ENCODE data around the gene SBK3. TPM values are rescaled to one million over a fixed set of nuclear protein-coding genes. Genes with fewer than 3 reads are reported as not detected.

Gene SBK3
- total RNA-seq, 1 experiment from 2014 or later = 4.0 TPM

GRCh38 chr19:55590617-55591016 is 45.3 kb upstream of the SBK3 start:
- H3K36me3 ChIP-seq (ENCODE audit: control insufficient read depth, insufficient read depth, low read length) = no peaks in the 10 kb centered on the region
- no peaks in the 10 kb centered on the region for H3K27me3 ChIP-seq (ENCODE audit: control insufficient read depth, insufficient read depth, low read length)
- H3K4me1 ChIP-seq (ENCODE audit: control insufficient read depth, insufficient read depth, low read length) = peaks cover 10% of the 10 kb centered on the region
- no TSS peak for BruUV-seq (replicated peaks)
- peak; percentile 21; the same call in 1 of the 2 replicates for ATAC-seq
- intact Hi-C loops (cut with micrococcal nuclease; ENCODE audit: unreplicated experiment) = no loop called here
- no peaks in the 10 kb centered on the region for H3K9me3 ChIP-seq (ENCODE audit: control insufficient read depth, insufficient read depth, low read depth, low read length)
- CTCF ChIA-PET = no interaction called here
- in situ Hi-C loops (cut with HindIII; ENCODE audit: low pct_unique_long_range_greater_than_20kb, low sequenced_read_pairs) = no loop called here
- no peak for DNase-seq (ENCODE audit: low read depth, low spot score)
- POLR2A ChIA-PET = no interaction called here
- H3K4me3 ChIP-seq (ENCODE audit: low read depth in 2 of 2, low read length in 2 of 2) = no peak overlapping the region
- no peak overlapping the region for H3K27ac ChIP-seq (ENCODE audit: low read length)
- TF ChIP-seq TCF7L2 (IDR thresholded peaks at IDR 0.05; ENCODE audit: low read depth, low read length) (no peak), REST (IDR thresholded peaks at IDR 0.05; ENCODE audit: insufficient read depth in 1 of 2, low read depth in 2 of 2, low read length in 1 of 2) (no peak), SIN3A (IDR thresholded peaks at IDR 0.05; ENCODE audit: borderline replicate concordance, insufficient read depth, low read depth, low read length) (no peak), CTCF (IDR thresholded peaks at IDR 0.05) (no peak), POLR2AphosphoS5 (IDR thresholded peaks at IDR 0.05; ENCODE audit: low read depth, low read length) (no peak)

GRCh38 chr19:55590109-55590508 is 44.8 kb upstream of the SBK3 start:
- no TSS peak for BruUV-seq (replicated peaks)
- in situ Hi-C loops (cut with HindIII; ENCODE audit: low pct_unique_long_range_greater_than_20kb, low sequenced_read_pairs) (no loop called here), intact Hi-C loops (cut with micrococcal nuclease; ENCODE audit: unreplicated experiment) (no loop called here)
- H3K27ac ChIP-seq (ENCODE audit: low read length) = no peak overlapping the region
- CTCF ChIA-PET = no interaction called here
- H3K4me3 ChIP-seq (ENCODE audit: low read depth in 2 of 2, low read length in 2 of 2) = no peak overlapping the region
- H3K36me3 ChIP-seq (ENCODE audit: control insufficient read depth, insufficient read depth, low read length) = no peaks in the 10 kb centered on the region
- H3K4me1 ChIP-seq (ENCODE audit: control insufficient read depth, insufficient read depth, low read length) = peaks cover 10% of the 10 kb centered on the region
- TF ChIP-seq TCF7L2 (IDR thresholded peaks at IDR 0.05; ENCODE audit: low read depth, low read length) (no peak), POLR2AphosphoS5 (IDR thresholded peaks at IDR 0.05; ENCODE audit: low read depth, low read length) (no peak), SIN3A (IDR thresholded peaks at IDR 0.05; ENCODE audit: borderline replicate concordance, insufficient read depth, low read depth, low read length) (no peak), REST (IDR thresholded peaks at IDR 0.05; ENCODE audit: insufficient read depth in 1 of 2, low read depth in 2 of 2, low read length in 1 of 2) (no peak), CTCF (IDR thresholded peaks at IDR 0.05) (no peak)
- no peak for DNase-seq (ENCODE audit: low read depth, low spot score)
- no peaks in the 10 kb centered on the region for H3K27me3 ChIP-seq (ENCODE audit: control insufficient read depth, insufficient read depth, low read length)
- no peaks in the 10 kb centered on the region for H3K9me3 ChIP-seq (ENCODE audit: control insufficient read depth, insufficient read depth, low read depth, low read length)
- no peak for ATAC-seq
- POLR2A ChIA-PET = interaction anchor here (0.6 kb wide), 1 partner anchor 9 kb away, joined by 4 read pairs; the partner anchor contains the start of gene FIZ1
